IPS DF 19.7 (cell line): ENCODE results near the gene THEM5.
"Not testable (repeated sequence)": the region's sequence is repeated elsewhere in the genome, so short reads cannot be mapped to it uniquely, and the experiment has no call there.

Experiments used
- DNase-seq: peaks from one replicate; pipeline ENCODE4 v3.0.0-alpha.2; 2013; ENCODE audit warnings: low read depth, low spot score

Gene THEM5, protein sequence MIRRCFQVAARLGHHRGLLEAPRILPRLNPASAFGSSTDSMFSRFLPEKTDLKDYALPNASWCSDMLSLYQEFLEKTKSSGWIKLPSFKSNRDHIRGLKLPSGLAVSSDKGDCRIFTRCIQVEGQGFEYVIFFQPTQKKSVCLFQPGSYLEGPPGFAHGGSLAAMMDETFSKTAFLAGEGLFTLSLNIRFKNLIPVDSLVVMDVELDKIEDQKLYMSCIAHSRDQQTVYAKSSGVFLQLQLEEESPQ

DNA sequence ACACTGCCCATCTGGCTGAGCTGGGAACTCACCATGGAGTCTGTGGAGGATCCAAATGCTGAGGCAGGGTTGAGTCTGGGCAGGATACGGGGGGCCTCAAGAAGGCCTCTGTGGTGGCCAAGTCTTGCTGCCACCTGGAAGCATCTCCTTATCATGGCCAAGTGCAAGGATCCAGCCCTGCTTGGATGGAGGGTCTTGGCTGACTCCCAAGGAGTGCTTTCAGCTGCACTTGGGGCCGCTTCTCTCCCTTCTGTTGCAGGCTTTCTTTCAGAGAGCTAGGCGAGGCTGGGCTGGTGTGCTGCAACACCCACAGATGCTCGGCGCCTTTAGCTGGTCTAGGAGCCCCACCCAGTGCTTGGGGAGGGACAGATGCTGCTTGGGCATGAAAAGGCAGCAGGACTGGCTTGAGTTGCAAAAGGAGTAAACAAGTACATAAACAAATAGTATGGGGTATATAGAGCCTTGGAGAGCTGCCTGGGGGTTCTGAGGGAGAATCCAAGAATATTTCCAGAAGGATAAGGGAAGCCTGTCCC is at the start of gene THEM5:
Gene THEM5 (minus strand): TSS at position 302 of the 533 bp plus-strand sequence. CDS start 147 bp downstream, at position 155.
- DNase-seq: no peak

DNA sequence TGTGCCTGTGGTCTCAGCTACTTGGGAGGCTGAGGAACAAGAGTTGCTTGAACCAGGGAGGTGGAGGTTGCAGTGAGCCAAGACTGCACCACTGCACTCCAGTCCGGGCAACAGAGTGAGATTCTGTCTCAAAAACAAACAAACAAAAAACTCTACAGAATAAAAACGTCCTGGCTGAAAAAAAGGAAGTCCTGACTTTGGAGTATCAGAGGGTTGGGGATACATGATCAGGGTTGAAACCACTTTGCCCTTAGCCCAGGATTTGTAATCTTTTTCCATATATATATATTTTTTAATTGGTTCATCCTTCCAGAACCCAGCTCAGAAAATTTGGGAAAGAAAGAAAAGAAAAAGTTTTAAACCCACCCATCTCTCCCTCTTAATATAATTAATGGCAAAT is 49.3 kb upstream of the THEM5 start:
- DNase-seq: no peak

DNA sequence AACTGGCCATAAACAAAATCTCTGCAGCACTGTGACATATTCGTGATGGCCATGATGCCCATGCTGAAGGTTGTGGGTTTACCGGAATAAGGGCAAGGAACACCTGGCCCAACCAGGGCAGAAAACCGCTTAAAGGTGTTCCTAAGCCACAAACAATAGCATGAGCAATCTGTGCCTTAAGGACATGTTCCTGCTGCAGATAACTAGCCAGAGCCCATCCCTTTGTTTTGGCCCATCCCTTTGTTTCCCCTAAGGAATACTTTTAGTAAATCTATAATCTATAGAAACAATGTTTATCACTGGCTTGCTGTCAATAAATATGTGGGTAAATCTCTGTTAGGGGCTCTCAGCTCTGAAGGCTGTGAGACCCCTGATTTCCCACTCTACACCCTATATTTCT is 47.3 kb upstream of the THEM5 start:
- DNase-seq: not testable (repeated sequence)

DNA sequence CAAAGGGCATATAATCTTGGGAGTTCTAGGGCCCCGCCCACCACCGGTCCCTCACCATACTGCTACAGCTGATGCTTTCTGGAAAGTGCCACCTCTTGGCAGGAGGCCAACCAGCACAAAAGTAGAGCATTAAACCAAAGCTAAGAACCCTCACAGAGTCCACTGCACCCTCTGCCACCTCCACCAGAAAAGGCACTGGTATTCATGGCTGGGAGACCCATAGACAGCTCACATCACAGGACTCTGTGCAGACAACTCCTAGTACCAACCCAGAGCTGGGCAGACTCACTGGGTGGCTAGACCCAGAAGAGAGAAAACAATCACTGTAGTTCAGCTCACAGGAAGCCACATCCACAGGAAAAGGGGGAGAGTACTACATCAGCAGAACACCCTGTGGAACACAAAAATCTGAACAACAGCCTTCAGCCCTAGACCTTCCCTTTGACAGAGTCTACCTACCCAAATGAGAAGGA is 45.0 kb upstream of the THEM5 start:
- no peak for DNase-seq

DNA sequence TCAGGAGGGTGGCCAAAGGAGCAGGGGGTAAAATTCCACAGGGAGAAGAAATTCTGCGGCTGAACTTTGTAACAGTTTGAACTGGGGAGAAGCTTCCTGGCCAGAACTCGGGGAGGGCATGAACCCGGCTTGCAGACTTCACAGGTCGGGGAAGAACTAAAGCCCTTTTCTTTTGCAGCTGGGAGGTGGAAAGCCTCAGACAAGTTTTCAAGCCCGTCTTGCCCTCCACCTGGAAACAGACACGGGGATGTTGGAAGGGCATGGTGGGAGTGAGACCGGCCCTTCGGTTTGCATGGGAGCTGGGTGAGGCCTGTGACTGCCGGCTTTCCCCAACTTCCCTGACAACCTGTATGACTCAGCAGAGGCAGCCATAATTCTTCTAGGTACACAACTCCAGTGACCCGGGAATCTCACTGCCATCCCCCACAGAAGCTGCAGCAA is 44.5 kb upstream of the THEM5 start:
- DNase-seq: no peak

DNA sequence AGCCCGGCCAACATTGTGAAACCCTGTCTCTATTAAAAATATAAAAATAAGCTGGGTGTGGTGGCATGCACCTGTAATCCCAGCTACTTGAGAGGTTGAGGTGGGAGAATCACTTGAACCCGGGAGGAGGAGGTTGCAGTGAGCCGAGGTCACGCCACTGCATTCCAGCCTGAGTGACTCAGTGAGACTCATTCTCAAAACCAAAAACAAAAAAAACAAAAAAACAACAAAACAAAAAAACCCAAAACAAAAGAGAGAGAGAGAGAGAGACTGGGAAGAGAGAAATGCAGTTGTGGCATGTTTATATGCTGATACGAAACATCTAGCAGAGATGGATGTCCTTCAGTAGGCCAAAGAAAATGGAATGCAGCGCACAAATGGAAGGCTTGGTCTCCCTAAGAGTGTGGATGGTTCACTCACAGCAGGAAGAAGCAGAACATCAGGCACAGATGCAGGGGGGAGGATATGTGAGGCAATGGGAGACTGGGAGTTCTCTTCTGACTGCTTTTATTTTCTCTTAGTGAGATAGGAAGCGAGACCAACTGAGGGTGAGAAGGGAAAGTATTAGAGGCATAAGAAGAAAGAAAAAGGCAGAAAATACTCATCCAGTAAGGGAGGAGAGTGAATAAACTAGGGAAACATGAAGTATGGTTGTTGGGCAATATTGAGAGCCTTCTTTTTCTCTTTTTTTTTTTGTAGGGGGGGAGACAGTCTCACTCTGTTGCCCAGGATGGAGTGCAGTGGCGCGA is 39.8 kb upstream of the THEM5 start:
- no peak for DNase-seq

DNA sequence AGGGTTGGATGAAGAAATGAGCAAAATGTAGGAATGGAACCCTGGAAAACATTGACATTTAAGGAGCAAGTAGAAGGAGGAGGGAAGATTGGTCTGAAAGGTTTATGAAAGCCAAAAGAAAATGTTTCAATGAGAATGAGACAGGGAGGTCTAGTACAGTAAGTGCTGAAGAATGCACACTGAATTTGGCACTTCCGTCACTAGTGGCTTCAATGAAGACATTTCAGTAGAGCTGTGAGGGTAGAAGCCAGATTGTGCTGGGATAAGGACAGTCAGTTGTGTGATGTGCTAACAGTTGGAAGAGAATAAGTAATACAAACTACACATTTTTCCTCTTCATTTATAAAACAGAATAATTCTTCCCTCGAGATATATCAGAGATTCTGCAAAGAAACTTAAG is 38.7 kb upstream of the THEM5 start:
- no peak for DNase-seq

DNA sequence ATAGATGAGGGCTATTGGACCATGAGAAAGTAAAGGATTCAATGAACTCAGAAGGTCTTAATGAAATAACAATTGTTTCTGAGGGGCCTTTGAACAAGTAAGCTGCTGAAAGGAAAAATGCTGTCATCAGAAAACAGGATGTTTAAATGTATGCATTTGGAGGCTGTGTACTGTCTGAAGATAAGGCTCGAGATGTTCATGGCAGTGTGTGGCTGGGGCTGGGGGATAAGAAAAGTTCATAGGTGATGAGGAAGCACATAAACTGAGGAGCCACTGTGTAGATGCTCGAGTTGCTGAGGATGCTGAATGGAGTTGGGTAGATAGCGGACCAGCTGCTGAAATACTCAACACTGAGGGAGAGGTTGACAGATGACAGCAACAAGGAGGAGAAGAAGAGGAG is 38.0 kb upstream of the THEM5 start:
- no peak for DNase-seq

DNA sequence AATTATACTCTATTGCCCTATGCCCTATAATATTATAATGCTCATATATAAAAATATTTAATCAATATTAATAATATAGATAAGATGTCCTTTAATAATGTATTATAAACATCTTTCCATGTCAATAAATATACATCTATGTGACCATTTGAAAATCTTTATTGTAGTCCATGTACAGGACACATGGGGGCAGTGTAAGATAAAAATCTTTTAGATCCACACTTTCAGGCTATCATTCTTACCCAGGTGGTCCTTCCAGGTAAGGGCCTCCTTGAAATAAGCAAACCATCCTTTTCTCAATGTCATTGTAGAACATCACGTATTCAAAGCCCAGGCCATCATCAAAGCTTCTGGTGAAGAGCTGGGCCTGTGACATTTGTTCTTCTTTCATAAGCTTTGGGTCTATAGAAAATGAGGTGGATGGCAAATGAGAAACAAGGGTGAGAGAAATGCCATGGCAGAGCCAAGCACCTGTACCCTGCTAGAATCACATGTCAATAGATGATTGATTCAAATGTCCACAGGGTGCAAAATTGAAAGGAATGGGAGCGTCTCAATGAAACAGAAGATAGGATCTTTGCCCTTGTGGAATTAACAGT is 35.6 kb upstream of the THEM5 start:
- no peak for DNase-seq

DNA sequence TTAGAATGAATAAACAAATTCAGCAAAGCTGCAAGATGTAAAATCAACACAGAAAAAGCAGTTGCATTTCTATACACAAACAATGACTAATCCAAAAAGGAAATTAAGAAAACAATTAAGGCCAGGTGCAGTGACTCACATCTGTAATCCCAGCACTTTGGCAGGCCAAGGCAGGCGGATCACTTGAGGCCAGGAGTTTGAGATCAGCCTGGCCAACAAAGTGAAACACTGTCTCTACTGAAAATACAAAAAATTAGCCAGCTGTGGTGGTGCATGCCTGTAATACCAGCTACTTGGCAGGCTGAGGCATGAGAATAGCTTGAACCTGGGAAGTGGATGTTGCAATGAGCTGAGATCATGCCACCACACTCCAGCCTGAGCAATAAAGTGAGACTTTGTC is 33.5 kb upstream of the THEM5 start:
- DNase-seq: no peak

DNA sequence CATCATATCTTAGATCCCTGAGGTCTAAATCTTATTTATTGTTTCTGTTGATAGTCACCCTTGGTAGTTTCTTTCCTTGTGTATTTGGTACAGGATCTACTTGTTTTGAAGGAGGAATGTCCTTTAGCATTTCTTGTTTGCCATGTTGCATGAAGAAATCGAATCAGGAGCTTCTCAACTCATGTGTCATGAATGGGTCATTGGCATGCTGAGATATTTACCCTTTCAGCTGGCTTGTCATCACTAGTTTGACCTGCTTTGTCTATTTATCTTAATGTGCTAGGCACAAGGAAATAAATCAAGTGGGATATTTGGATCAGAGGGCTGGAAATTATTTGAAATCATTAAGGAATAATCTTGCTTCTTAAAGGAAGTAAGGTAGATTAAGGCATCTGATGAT is 32.0 kb upstream of the THEM5 start:
- DNase-seq: no peak

DNA sequence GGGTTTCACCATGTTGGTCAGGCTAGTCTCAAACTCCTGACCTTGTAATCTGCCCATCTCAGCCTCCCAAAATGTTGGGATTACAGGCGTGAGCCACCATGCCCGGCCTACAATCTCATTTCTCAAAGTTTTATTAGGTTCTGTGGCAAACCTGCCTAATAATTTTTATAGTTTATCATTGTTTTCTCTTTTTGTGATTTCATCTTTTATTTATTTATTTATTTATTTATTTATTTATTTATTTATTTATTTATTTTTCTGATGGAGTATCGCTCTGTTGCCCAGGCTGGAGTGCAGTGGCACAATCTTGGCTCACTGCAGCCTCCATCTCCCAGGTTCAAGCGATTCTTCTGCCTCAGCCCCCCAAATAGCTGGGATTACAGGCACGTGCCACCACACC is 31.4 kb upstream of the THEM5 start:
- not testable (repeated sequence) for DNase-seq

DNA sequence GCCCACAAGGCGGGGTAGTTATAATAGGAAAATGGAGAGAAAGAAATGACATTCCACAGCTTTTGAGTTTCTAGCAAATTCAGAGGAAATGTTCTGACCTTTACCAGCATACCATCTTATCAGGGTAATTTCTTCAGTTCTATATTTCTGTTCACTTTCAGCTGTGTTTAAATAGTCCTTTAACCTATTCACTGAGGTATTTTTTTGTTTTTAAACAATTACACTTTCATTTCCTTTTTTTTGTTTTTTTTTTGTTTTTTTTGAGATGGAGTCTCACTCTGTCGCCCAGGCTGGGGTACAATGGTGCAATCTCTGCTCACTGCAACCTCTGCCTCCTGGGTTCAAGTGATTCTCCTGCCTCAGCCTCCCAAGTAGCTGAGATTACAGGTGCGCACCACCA is 30.9 kb upstream of the THEM5 start:
- DNase-seq: not testable (repeated sequence)

DNA sequence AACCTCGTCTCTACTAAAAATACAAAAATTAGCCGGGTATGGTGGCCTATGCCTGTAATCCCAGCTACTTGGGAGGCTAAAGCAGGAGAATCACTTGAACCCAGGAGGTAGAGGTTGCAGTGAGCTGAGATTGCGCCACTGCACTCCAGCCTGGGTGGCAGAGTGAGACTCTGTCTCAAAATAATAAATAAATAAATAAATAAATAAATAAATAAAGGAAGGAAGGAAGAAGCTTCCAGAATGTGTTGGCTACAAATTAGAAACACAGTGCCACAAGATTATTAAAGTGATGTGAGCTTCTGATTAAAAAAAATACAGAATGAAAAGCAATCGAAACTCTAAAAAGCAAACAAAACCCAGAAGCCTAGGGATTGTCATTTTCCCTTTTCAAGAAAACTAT is 30.4 kb upstream of the THEM5 start:
- DNase-seq: not testable (repeated sequence)

DNA sequence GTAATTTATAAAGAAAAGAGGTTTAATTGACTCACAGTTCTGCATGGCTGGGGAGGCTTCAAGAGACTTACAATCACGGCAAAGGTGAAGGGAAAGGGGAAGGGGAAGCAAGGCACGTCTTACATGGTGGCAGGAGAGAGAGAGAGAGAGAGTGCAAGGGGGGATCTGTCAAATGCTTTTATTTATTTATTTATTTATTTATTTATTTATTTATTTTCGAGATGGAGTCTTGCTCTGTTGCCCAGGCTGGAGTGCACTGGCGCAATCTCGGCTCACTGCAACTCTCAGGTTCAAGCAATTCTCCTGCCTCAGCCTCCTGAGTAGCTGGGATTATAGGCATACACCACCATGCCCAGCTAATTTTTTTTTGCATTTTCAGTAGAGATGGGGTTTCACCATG is 29.4 kb upstream of the THEM5 start:
- DNase-seq: not testable (repeated sequence)

DNA sequence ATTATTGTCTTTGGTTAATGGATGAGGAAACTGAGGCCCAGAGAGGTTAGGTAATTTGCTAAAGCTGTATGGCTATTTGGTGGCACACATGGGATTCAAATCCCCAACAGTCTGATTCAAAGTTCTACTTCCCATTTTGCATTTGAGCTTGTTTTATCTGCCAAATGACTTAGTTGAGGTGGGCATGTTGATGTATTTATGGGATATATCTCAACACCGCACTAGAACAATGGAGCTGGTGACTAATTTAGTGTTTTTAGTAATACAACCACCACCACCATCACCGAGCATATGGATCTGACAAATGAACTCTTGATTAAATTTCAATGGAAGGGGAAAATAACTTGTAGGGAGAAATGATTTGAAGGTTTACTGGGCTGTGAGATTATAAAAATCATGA is 29.0 kb upstream of the THEM5 start:
- DNase-seq: no peak

DNA sequence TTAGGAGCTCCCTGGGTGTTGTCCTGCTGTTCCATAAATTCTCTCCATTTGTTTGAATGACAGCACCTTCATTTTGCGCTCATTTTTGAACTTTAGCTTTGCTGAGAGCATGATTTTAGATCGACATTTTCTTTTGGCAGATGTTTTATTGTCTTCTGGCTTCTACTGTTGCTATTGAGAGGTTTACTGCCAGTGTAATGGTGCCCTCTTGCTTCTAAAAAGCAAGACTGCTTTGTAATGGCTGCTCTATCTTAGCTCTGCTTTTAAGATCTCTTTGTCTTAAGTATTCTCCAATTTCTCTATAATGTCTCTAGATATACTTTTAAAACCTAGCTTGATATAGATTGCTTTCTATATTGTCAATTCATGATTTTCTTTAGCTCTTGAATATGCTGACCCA is 28.0 kb upstream of the THEM5 start:
- DNase-seq: no peak

DNA sequence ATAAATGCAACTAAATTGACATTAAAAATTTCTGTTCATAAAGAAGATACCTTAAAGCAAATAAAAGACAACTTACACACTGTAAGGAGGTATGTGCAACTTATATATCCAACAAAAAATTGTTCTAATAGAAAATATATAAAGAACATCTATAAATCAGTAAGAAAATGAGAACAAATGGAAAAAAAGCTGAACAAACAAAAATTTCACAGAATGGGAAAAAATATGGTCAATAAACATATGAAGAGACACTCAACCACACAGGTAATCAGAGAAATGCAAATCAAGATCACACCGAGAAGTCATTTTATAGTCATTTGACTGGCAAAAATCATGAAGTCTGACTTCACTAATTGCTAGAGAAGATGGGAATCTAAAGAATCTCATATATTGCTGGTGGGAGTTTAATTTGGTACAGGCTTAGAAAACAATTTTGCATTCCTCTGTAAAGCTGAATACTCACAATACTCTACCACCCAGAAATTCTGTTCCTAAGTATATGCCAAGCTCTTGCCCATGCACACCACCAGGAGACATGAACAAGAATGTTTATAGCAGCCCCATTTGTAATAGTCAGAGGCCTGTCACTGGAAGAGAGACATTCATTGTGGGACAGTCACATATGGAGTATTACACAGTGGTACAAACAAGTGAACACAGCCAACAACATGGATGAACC is 22.0 kb upstream of the THEM5 start:
- no peak for DNase-seq

DNA sequence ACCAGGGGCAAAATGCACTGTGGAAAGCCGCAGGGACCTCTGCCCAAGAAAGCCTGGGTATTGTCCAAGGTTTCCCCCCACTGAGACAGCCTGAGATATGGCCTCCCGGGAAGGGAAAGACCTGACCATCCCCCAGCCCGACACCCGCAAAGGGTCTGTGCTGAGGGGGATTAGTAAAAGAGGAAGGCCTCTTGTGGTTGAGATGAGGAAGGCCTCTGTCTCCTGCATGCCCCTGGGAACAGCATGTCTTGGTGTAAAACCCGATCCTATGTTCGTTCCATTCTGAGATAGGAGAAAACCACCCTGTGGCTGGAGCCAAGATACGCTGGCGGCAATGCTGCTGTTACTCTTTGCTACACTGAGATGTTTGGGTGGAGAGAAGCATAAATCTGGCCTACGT is 19.3 kb upstream of the THEM5 start:
- DNase-seq: not testable (repeated sequence)

DNA sequence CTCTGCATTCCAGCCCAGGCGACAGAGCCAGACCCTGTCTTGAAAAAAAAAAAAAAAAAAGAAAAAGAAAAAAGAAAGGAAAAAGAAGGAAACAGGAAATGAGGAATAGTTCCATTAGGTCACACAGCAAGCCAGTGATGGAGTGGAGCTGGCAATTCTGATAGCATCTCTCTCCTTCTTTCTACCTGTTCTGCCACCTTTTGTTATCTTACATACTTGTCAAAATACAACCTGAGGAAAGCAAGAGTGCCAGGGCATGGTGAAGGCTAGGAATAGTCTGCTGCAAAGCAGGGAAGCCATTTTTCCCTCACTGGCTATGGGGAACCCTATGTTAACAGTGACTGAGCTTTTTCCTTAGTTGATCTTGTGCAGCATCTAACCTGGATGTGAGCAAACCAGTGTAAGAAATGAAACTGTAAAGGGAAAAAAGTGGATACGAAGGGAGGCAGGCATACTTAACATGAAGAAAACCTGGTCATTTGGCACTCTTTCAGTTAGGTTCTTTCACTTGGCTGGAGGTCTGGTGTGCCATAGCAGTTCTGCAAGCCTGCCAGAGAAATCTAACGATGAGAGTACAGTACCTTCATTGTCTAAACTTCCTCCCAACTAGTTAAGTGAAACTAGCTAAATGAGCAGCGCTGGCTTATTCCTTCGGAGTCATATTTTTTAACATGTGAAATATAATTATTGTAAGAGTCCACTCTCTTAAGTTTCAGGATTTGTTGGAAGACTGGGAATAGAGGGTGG is 17.9 kb upstream of the THEM5 start:
- DNase-seq: no peak

DNA sequence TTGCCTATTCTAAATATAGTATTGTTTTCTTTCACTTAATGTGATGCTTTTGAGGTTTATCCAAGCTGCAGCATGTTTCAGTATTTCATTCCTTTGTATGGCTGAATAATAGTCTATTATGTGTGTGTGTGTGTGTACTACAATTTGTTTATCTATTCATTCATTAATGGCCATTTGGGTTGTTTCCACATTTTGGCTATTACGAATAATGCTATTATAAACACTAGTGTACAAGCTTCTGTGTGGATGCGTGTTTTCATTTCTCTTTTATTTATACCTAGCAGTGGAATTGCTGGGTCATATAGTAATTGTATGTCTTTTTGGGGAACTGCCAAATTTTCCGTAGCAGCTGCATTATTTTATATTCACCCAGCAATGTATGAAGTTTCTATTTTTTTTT is 15.0 kb upstream of the THEM5 start:
- no peak for DNase-seq
